Central memory CD8-positive, alpha-beta T cell (primary cell): ENCODE data around the gene PTRH1.

Source experiments
- ATAC-seq: fragments of 150-1000 bp; cut with Tn5 transposase; replicated peaks from 2 replicates; pipeline ENCODE4 v1.10.0; 2022; ENCODE audit warnings: mild to moderate bottlenecking, moderate FRiP score, moderate number of reproducible peaks; ENCODE audit not compliant: poor library complexity, severe bottlenecking; ENCODE audit errors: extremely low read depth
- DNase-seq, 2 donors: peaks; one replicate each; pipeline ENCODE4 v3.0.0; 2021; ENCODE audit warnings: low spot score in 2 of 2
- H3K27ac Mint-ChIP-seq: one replicate; pipeline ENCODE4 v1.8.0; 2022; ENCODE audit warnings: low read depth, mild to moderate bottlenecking, moderate library complexity, mixed read lengths
- H3K27me3 Mint-ChIP-seq: one replicate; pipeline ENCODE4 v1.8.0; 2022; ENCODE audit warnings: mixed read lengths
- H3K36me3 Mint-ChIP-seq: one replicate; pipeline ENCODE4 v1.8.0; 2022; ENCODE audit warnings: mild to moderate bottlenecking, moderate library complexity, mixed read lengths; ENCODE audit not compliant: insufficient read depth
- H3K4me1 Mint-ChIP-seq: one replicate; pipeline ENCODE4 v1.8.0; 2022; ENCODE audit warnings: mixed read lengths
- H3K4me3 Mint-ChIP-seq: one replicate; pipeline ENCODE4 v1.8.0; 2022; ENCODE audit warnings: mild to moderate bottlenecking, moderate library complexity, mixed read lengths
- H3K9me3 Mint-ChIP-seq: one replicate; pipeline ENCODE4 v1.8.0; 2022; ENCODE audit warnings: mixed read lengths

PTRH1 gene

GRCh38 chr9:127753148-127753547 lies 37.7 kb upstream of the PTRH1 start:
- H3K9me3 Mint-ChIP-seq = no peaks in the 10 kb centered on the region
- no peak for DNase-seq
- H3K4me3 Mint-ChIP-seq = no peak overlapping the region
- no peak for ATAC-seq
- peaks cover 24% of the 10 kb centered on the region for H3K4me1 Mint-ChIP-seq
- peaks cover 43% of the 10 kb centered on the region for H3K36me3 Mint-ChIP-seq
- H3K27me3 Mint-ChIP-seq = no peaks in the 10 kb centered on the region
- H3K27ac Mint-ChIP-seq = peak overlapping the region; percentile 35

- no peak overlapping the region for H3K4me3 Mint-ChIP-seq
- H3K4me1 Mint-ChIP-seq = peaks cover 29% of the 10 kb centered on the region
- no peaks in the 10 kb centered on the region for H3K9me3 Mint-ChIP-seq
- H3K36me3 Mint-ChIP-seq = peaks cover 46% of the 10 kb centered on the region
- no peak for DNase-seq
- peak overlapping the region; percentile 49 for H3K27ac Mint-ChIP-seq
- ATAC-seq = no peak
- H3K27me3 Mint-ChIP-seq = no peaks in the 10 kb centered on the region
Observed at GRCh38 chr9:127751269-127752054, 36.0 kb upstream of the PTRH1 start.

GRCh38 chr9:127749090-127749787 lies 33.8 kb upstream of the PTRH1 start:
- H3K27ac Mint-ChIP-seq = peak overlapping the region; percentile 25
- H3K9me3 Mint-ChIP-seq = no peaks in the 10 kb centered on the region
- H3K36me3 Mint-ChIP-seq = peaks cover 57% of the 10 kb centered on the region
- DNase-seq (no peak), ATAC-seq (no peak)
- no peak overlapping the region for H3K4me3 Mint-ChIP-seq
- no peaks in the 10 kb centered on the region for H3K27me3 Mint-ChIP-seq
- peaks cover 29% of the 10 kb centered on the region for H3K4me1 Mint-ChIP-seq

- Mint-ChIP-seq H3K36me3 (peaks cover 66% of the 10 kb centered on the region), H3K4me3 (peak overlapping the region; percentile 43), H3K27ac (peak overlapping the region; percentile 78), H3K27me3 (no peaks in the 10 kb centered on the region), H3K4me1 (peaks cover 18% of the 10 kb centered on the region), H3K9me3 (no peaks in the 10 kb centered on the region)
- ATAC-seq = peak; percentile 73
- DNase-seq = no peak
Observed at GRCh38 chr9:127746959-127747569, 31.6 kb upstream of the PTRH1 start.

GRCh38 chr9:127744398-127745110 lies 29.1 kb upstream of the PTRH1 start:
- no peak overlapping the region for H3K4me3 Mint-ChIP-seq
- peak overlapping the region; percentile 75 for H3K27ac Mint-ChIP-seq
- peaks cover 5% of the 10 kb centered on the region for H3K4me1 Mint-ChIP-seq
- DNase-seq = no peak
- no peak for ATAC-seq
- H3K27me3 Mint-ChIP-seq = no peaks in the 10 kb centered on the region
- peaks cover 60% of the 10 kb centered on the region for H3K36me3 Mint-ChIP-seq
- no peaks in the 10 kb centered on the region for H3K9me3 Mint-ChIP-seq

GRCh38 chr9:127742435-127743088 lies 27.1 kb upstream of the PTRH1 start:
- Mint-ChIP-seq H3K27ac (no peak overlapping the region), H3K9me3 (no peaks in the 10 kb centered on the region), H3K4me3 (no peak overlapping the region), H3K27me3 (no peaks in the 10 kb centered on the region), H3K4me1 (peaks cover 5% of the 10 kb centered on the region), H3K36me3 (peaks cover 57% of the 10 kb centered on the region)
- DNase-seq = no peak
- no peak for ATAC-seq

- Mint-ChIP-seq H3K27ac (peak overlapping the region; percentile 69), H3K27me3 (no peaks in the 10 kb centered on the region), H3K9me3 (no peaks in the 10 kb centered on the region), H3K36me3 (peaks cover 53% of the 10 kb centered on the region), H3K4me3 (no peak overlapping the region), H3K4me1 (peaks cover 2% of the 10 kb centered on the region)
- ATAC-seq = no peak
- no peak for DNase-seq
Observed at GRCh38 chr9:127741831-127742434, 26.5 kb upstream of the PTRH1 start.

- H3K27ac Mint-ChIP-seq = no peak overlapping the region
- H3K4me3 Mint-ChIP-seq = no peak overlapping the region
- peaks cover 47% of the 10 kb centered on the region for H3K36me3 Mint-ChIP-seq
- no peaks in the 10 kb centered on the region for H3K4me1 Mint-ChIP-seq
- no peaks in the 10 kb centered on the region for H3K9me3 Mint-ChIP-seq
- DNase-seq (no peak), ATAC-seq (no peak)
- no peaks in the 10 kb centered on the region for H3K27me3 Mint-ChIP-seq
Observed at GRCh38 chr9:127739614-127740330, 24.3 kb upstream of the PTRH1 start.

- peaks cover 5% of the 10 kb centered on the region for H3K4me1 Mint-ChIP-seq
- no peaks in the 10 kb centered on the region for H3K27me3 Mint-ChIP-seq
- no peak overlapping the region for H3K4me3 Mint-ChIP-seq
- H3K36me3 Mint-ChIP-seq = peaks cover 37% of the 10 kb centered on the region
- H3K9me3 Mint-ChIP-seq = no peaks in the 10 kb centered on the region
- H3K27ac Mint-ChIP-seq = no peak overlapping the region
- DNase-seq = no peak
- ATAC-seq = no peak
Observed at GRCh38 chr9:127738666-127739065, 23.2 kb upstream of the PTRH1 start.

- H3K4me3 Mint-ChIP-seq = peak overlapping the region; percentile 77
- peak overlapping the region; percentile 98 for H3K27ac Mint-ChIP-seq
- ATAC-seq = no peak
- H3K9me3 Mint-ChIP-seq = no peaks in the 10 kb centered on the region
- no peak for DNase-seq
- H3K4me1 Mint-ChIP-seq = peaks cover 8% of the 10 kb centered on the region
- H3K36me3 Mint-ChIP-seq = peaks cover 25% of the 10 kb centered on the region
- H3K27me3 Mint-ChIP-seq = no peaks in the 10 kb centered on the region
Observed at GRCh38 chr9:127735530-127736185, 20.2 kb upstream of the PTRH1 start.
